ENCODE results near the gene ASTN2.

DNA sequence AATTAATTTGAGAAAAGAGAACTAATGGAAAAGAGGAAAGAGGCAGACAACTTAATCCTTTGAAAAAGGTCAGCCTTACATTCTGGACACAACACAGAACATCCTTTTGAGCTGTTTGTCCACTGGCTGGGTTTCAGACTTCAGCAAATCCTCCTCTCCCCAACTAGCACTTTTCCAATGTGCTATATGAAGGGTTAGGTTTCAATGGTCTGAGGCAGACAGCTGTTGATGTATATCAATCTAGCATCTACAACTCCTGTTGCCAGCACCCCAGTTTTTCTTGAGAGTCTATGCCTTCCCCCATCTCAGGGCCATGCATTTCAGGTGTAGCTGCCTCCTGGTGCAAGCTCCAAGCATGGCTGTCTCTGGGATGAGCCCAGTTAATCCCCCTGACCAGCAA is 553.5 kb downstream of the ASTN2 start:
- no peak for TF ChIP-seq POLR2A (IDR thresholded peaks at IDR 0.05; ENCODE audit: low read length)
- TF ChIP-seq GATA1 (IDR thresholded peaks at IDR 0.05; ENCODE audit: low read depth, low read length): no peak

Data from erythroblast (primary cell).